Measurements from ENCODE around the gene MRPS12.

GRCh38 chr19:38911388-38912001 lies 19.2 kb upstream of the MRPS12 start:
- TF ChIP-seq CTCF (IDR thresholded peaks at IDR 0.05) (no peak), EP300 (IDR thresholded peaks at IDR 0.05) (no peak), POLR2A (IDR thresholded peaks at IDR 0.05) (no peak)

Data from tibial nerve (tissue), 4 donors.